Kidney epithelial cell (primary cell): ENCODE results near the gene TMEM236. TPM values are rescaled to one million over a fixed set of nuclear protein-coding genes. Genes with fewer than 3 reads are reported as not detected.

Experiments
- DNase-seq: peaks from one replicate; pipeline ENCODE4 v3.0.0-alpha.2; 2010; ENCODE audit warnings: low read depth
- H3K27me3 ChIP-seq: 2 replicates; pipeline ENCODE4 v1.6.0; 2011; ENCODE audit warnings: low read length; ENCODE audit not compliant: control insufficient read depth, insufficient read depth
- H3K36me3 ChIP-seq: 2 replicates; pipeline ENCODE4 v1.5.1; 2011; ENCODE audit warnings: low read length; ENCODE audit not compliant: control insufficient read depth, insufficient read depth
- H3K4me3 ChIP-seq: 2 replicates; pipeline ENCODE4 v1.5.1; 2011; ENCODE audit warnings: low read depth, mild to moderate bottlenecking, control low read depth, low read length
- total RNA-seq: library from RNA; depleted of rRNA; stranded (reverse); fragments of >200 nt; gene quantifications from 2 replicates; pipeline ENCODE4 v1.2.3, GENCODE V29; 2015
- TF ChIP-seq, protein P1 (sequence below): IDR thresholded peaks from 2 replicates; pipeline ENCODE4 v1.5.1; 2011; ENCODE audit warnings: mild to moderate bottlenecking, moderate library complexity, low read length, control low read depth, inconsistent platforms; ENCODE audit not compliant: insufficient read depth, poor library complexity, severe bottlenecking

Gene TMEM236
- total RNA-seq, 1 donor from 2014 or later, result 0.08 TPM

DNA sequence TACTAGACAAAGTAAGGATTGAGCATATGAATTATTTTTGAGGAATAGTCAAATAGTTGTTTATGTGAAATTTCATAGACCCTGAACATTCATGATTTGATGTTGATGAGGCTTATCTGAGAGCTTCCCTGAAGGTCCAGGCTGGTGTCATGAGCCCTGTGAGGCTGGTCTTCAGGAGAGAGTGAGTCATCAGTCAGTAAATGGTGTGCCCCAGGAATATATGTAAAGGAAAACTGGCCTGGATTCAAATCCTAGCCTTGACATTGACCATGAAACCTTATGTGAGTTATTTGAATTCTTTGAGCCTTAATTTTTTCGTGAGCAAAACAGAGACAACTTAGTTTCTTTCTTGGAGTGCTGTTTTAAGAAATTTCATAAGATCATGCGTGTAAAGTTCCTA is 6.2 kb downstream of the TMEM236 start:
- DNase-seq, result no peak
- no peak overlapping the region for H3K4me3 ChIP-seq
- H3K27me3 ChIP-seq, result no peaks in the 10 kb centered on the region
- TF ChIP-seq, protein P1, sequence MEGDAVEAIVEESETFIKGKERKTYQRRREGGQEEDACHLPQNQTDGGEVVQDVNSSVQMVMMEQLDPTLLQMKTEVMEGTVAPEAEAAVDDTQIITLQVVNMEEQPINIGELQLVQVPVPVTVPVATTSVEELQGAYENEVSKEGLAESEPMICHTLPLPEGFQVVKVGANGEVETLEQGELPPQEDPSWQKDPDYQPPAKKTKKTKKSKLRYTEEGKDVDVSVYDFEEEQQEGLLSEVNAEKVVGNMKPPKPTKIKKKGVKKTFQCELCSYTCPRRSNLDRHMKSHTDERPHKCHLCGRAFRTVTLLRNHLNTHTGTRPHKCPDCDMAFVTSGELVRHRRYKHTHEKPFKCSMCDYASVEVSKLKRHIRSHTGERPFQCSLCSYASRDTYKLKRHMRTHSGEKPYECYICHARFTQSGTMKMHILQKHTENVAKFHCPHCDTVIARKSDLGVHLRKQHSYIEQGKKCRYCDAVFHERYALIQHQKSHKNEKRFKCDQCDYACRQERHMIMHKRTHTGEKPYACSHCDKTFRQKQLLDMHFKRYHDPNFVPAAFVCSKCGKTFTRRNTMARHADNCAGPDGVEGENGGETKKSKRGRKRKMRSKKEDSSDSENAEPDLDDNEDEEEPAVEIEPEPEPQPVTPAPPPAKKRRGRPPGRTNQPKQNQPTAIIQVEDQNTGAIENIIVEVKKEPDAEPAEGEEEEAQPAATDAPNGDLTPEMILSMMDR, result no peak
- H3K36me3 ChIP-seq, result no peaks in the 10 kb centered on the region

DNA sequence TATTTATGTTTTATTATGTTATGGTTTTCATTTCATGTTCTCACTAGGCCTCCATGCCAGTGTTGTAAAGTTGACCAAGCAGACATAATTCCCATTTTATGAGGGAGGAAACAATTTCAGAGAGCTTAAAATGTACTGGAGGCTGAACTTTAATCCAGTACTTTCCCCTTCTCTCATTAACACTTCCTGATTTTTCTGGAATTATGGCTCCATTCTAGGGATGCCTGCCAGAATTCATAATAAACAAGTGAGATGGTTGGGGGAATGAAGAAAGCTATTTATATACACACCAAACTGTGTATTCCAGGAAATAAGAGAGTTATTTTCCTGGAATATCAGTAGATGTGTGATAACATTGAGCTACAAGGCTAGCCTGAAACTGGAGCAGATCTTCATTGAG is 6.9 kb downstream of the TMEM236 start:
- DNase-seq, result no peak
- no peak overlapping the region for H3K4me3 ChIP-seq
- TF ChIP-seq, protein P1, result no peak
- H3K27me3 ChIP-seq, result no peaks in the 10 kb centered on the region
- H3K36me3 ChIP-seq, result no peaks in the 10 kb centered on the region

DNA sequence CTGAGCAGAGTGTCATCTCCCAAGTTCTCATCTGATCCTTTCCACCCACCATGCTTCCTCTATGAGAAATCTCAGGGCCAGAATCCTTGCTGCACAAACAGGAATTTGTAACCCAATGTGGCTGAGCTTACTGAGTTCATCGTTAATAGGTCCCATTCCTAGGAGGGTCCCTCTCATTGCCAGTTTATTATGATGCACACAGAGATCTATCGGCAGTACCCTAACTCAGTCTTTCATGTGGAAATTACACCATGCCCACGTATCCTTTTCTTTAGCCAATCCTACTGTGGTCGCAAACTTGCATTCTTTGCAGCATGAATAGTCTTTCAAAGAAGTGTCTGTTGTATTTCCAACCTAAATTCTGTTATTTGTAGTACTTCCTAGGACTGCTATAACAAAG is 12.1 kb downstream of the TMEM236 start:
- Histone ChIP-seq H3K4me3 (no peak overlapping the region), H3K36me3 (no peaks in the 10 kb centered on the region), H3K27me3 (no peaks in the 10 kb centered on the region)
- DNase-seq, result no peak
- TF ChIP-seq, protein P1, result no peak

DNA sequence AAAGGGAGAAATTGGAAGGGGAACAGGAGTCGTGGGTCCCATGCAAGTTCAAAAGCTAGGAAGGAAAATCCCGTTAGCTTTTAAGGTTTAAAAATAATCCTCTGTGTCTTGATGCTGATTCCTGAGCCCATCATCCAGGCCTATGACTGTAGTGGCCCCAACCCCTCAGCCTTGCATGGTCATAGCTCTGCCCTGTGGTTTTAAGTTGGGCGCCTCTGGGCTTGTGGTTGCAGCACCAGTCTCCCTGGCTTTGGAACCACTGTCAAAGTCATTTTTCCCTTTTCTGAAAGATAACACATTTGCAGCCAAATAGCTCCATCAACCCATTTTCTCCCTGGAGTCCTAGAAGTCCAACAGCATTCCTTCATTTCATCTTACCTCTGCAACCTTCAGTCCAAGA is 13.6 kb downstream of the TMEM236 start:
- no peak for DNase-seq
- Histone ChIP-seq H3K36me3 (no peaks in the 10 kb centered on the region), H3K27me3 (no peaks in the 10 kb centered on the region), H3K4me3 (no peak overlapping the region)
- TF ChIP-seq, protein P1, result no peak

DNA sequence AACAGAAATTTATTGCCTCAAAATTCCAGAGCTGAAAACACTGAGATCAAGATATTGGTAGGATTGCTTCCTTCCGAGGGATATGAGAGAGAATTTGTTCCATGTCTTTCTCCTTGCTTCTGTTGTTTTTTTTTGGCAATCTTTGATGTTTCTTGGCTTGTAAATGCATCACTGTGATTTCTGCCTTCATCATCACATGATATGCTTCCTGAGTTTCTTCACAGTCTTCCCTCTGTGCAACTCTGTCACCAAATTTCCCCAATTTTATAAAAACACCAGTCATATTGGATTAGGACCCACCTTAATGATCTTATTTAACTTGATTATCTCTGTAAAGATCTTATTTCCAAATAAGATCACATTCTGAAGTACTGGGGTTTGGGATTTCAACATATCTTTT is 14.7 kb downstream of the TMEM236 start:
- Histone ChIP-seq H3K4me3 (no peak overlapping the region), H3K36me3 (no peaks in the 10 kb centered on the region), H3K27me3 (no peaks in the 10 kb centered on the region)
- DNase-seq, result no peak
- TF ChIP-seq, protein P1, result no peak

DNA sequence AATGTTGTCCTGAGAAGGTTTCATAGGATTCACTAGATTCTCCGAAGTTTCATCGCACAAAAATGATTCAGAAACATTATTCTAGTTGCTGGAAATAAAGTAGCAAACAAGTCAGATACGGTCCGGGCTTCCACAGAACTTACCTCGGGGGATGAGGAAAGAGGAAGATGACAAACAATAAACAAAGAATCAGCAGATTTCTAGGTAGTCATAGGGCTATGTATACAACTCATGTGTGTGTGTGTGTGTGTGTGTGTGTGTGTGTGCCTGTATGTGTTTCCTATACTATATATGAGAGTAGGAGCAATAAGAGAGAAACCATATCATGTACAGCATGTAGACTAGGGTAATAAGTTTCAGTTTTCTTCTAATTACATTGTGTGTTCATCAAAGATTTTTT is 16.5 kb downstream of the TMEM236 start:
- Histone ChIP-seq H3K36me3 (no peaks in the 10 kb centered on the region), H3K4me3 (no peak overlapping the region), H3K27me3 (no peaks in the 10 kb centered on the region)
- DNase-seq, result no peak
- TF ChIP-seq, protein P1, result no peak
